HCT116 (cell line): ENCODE results near the gene NGEF. TPM values are rescaled to one million over a fixed set of nuclear protein-coding genes. Genes with fewer than 3 reads are reported as not detected.

ENCODE experiments used
- ATAC-seq: fragments of 200-7000 bp; cut with Tn5 transposase; 2 replicates; pipeline ENCODE4 v1.9.1; 2020; ENCODE audit warnings: mild to moderate bottlenecking, moderate library complexity
- BruUV-seq: library from RNA; stranded (reverse); fragments of 400-500 nt; replicated peaks from 2 replicates; lab custom pipeline; 2021; lab: Mats Ljungman, UMichigan
- CTCF ChIA-PET: fragments of 300-600 bp; sonication (Branson Sonifier 250); formaldehyde crosslinking; loops from one replicate; lab custom pipeline; 2021; ENCODE audit warnings: antibody characterized with exemption; lab: Charles Lee
- POLR2A ChIA-PET: fragments of 300-600, 350-600 bp; sonication (Branson Sonifier 250); formaldehyde crosslinking; loops from one replicate; lab custom pipeline; 2021; ENCODE audit warnings: antibody characterized with exemption; lab: Charles Lee
- RAD21 ChIA-PET, 2 experiments: fragments of 300-600 bp; sonication (Branson Sonifier 250); formaldehyde crosslinking; loops; one replicate each; lab custom pipeline; 2023; ENCODE audit warnings: low total read pairs in 2 of 2; ENCODE audit not compliant: uncharacterized antibody in 2 of 2, unreplicated experiment in 2 of 2, low non-redundant PET in 1 of 2; lab: Charles Lee
- DNase-seq: peaks from one replicate; pipeline ENCODE4 v3.0.0-alpha.2; 2010; ENCODE audit warnings: low read depth, low spot score
- H2AFZ ChIP-seq: fragments of 200-600 bp; shearing (Covaris generic), sonication (generic); 2 replicates; pipeline ENCODE4 v1.6.1; 2017; ENCODE audit warnings: low read depth, mixed run types, mixed read lengths, antibody characterized with exemption, low read length; ENCODE audit not compliant: poor library complexity, severe bottlenecking
- H3K27ac ChIP-seq: 2 replicates; pipeline ENCODE4 v1.5.1; 2012; ENCODE audit warnings: low read depth, low read length
- H3K27me3 ChIP-seq: fragments of 200-600 bp; sonication (generic); 2 replicates; pipeline ENCODE4 v1.6.1; 2016; ENCODE audit warnings: mixed run types, low read length, mixed read lengths; ENCODE audit not compliant: insufficient read depth
- H3K36me3 ChIP-seq, 2 experiments: fragments of 200-500 bp in 1 of 2; fragments of 200-600 bp in 1 of 2; sonication (Bioruptor generic) in 1 of 2; sonication (generic) in 1 of 2; 2 replicates each; pipeline versions ENCODE4 v1.5.1 to v1.6.1; 2014 to 2016; ENCODE audit warnings: low read length in 2 of 2, inconsistent platforms in 1 of 2, mixed read lengths in 1 of 2, mixed run types in 1 of 2; ENCODE audit not compliant: insufficient read depth in 2 of 2, control insufficient read depth in 1 of 2
- H3K4me1 ChIP-seq, 2 experiments: fragments of 200-600 bp in 1 of 2; sonication (generic) in 1 of 2; 2 replicates each; pipeline versions ENCODE4 v1.5.1 to v1.6.1; 2012 to 2017; ENCODE audit warnings: low read length in 2 of 2, inconsistent platforms in 1 of 2, mild to moderate bottlenecking in 1 of 2, mixed read lengths in 1 of 2, mixed run types in 1 of 2, moderate library complexity in 1 of 2; ENCODE audit not compliant: insufficient read depth in 2 of 2, control insufficient read depth in 1 of 2
- H3K4me2 ChIP-seq: fragments of 200-600 bp; sonication (generic); 2 replicates; pipeline ENCODE4 v1.6.1; 2017; ENCODE audit warnings: mixed run types, low read length, mixed read lengths
- H3K4me3 ChIP-seq, 2 experiments: fragments of 200-600 bp in 1 of 2; sonication (generic) in 1 of 2; replicated peaks in 1 of 2; 2 replicates each; pipeline ENCODE4 v1.5.1; 2011 to 2016; ENCODE audit warnings: low read length in 2 of 2, control low read depth in 1 of 2, low read depth in 1 of 2, mild to moderate bottlenecking in 1 of 2, mixed read lengths in 1 of 2, mixed run types in 1 of 2
- H3K79me2 ChIP-seq: fragments of 200-600 bp; sonication (generic); 2 replicates; pipeline ENCODE4 v1.6.1; 2017; ENCODE audit warnings: mild to moderate bottlenecking, mixed run types, low read length, moderate library complexity, mixed read lengths; ENCODE audit not compliant: insufficient read depth
- H3K9ac ChIP-seq: fragments of 200-600 bp; sonication (generic); 2 replicates; pipeline ENCODE4 v1.6.1; 2016; ENCODE audit warnings: low read length, mixed read lengths
- H3K9me2 ChIP-seq: fragments of 200-600 bp; sonication (generic), shearing (Covaris generic); 2 replicates; pipeline ENCODE4 v1.6.1; 2017; ENCODE audit warnings: mixed run types, mild to moderate bottlenecking, moderate library complexity; ENCODE audit not compliant: insufficient read depth
- H3K9me3 ChIP-seq, 2 experiments: fragments of 200-500 bp in 1 of 2; fragments of 200-600 bp in 1 of 2; sonication (Bioruptor generic) in 1 of 2; sonication (generic) in 1 of 2; 2 replicates each; pipeline ENCODE4 v1.6.1; 2014 to 2017; ENCODE audit warnings: low read length in 2 of 2, mixed read lengths in 2 of 2, inconsistent platforms in 1 of 2, low read depth in 1 of 2, mild to moderate bottlenecking in 1 of 2, mixed run types in 1 of 2, moderate library complexity in 1 of 2; ENCODE audit not compliant: control insufficient read depth in 1 of 2, insufficient read depth in 1 of 2
- H4K20me1 ChIP-seq: fragments of 200-600 bp; sonication (generic), shearing (Covaris generic); 2 replicates; pipeline ENCODE4 v1.6.1; 2017; ENCODE audit warnings: mixed run types, mild to moderate bottlenecking, moderate library complexity; ENCODE audit not compliant: insufficient read depth
- JUND ChIP-seq: IDR thresholded peaks from 2 replicates; pipeline ENCODE4 v1.6.1; 2012
- REST ChIP-seq: IDR thresholded peaks from 2 replicates; pipeline ENCODE4 v1.6.1; 2012; ENCODE audit warnings: low read depth
- intact Hi-C: fragments of 100-400 bp; cut with micrococcal nuclease; formaldehyde crosslinking; loops from 2 replicates; pipeline ENCODE4 v1.10.0; 2022
- total RNA-seq: library from RNA; stranded (reverse); gene quantifications from one replicate; pipeline ENCODE4 v1.2.1, GENCODE V29; 2021; ENCODE audit not compliant: unreplicated experiment

NGEF gene
- total RNA-seq, 1 experiment from 2014 or later: 12.6 TPM

GRCh38 chr2:232954691-232955090 is 58.4 kb downstream of the NGEF start:
- CTCF ChIA-PET: no interaction called here

More at GRCh38 chr2:232954691-232955090, 58.4 kb downstream of the NGEF start:
- no peak overlapping the region for H3K4me2 ChIP-seq
- BruUV-seq: no TSS peak
- no peaks in the 10 kb centered on the region for H4K20me1 ChIP-seq
- RAD21 ChIA-PET: no interaction called here
- ATAC-seq (no peak), DNase-seq (no peak)
- no peak overlapping the region for H3K27ac ChIP-seq
- POLR2A ChIA-PET: no interaction called here
- H3K9ac ChIP-seq: no peak overlapping the region
- no peaks in the 10 kb centered on the region for H3K27me3 ChIP-seq
- no peaks in the 10 kb centered on the region for H3K36me3 ChIP-seq
- H3K4me3 ChIP-seq: no peak overlapping the region
- H3K4me1 ChIP-seq: peaks cover 7 to 13% of the 10 kb centered on the region in 2 experiments
- no peaks in the 10 kb centered on the region for H3K79me2 ChIP-seq
- H3K9me2 ChIP-seq: no peaks in the 10 kb centered on the region
- TF ChIP-seq REST (no peak), JUND (no peak)
- H2AFZ ChIP-seq: no peak overlapping the region
- peaks cover 0 to 3% of the 10 kb centered on the region in 2 experiments; a peak in 1 of 4 replicates for H3K9me3 ChIP-seq
- intact Hi-C loops: no loop called here
